GM10266 (cell line): ENCODE measurements around the gene GP1BB.
"Not testable (repeated sequence)": the region's sequence is repeated elsewhere in the genome, so short reads cannot be mapped to it uniquely, and the experiment has no call there.

Source experiments
- DNase-seq: peaks from one replicate; pipeline ENCODE4 v3.0.0; 2012; ENCODE audit errors: extremely low spot score
- CTCF ChIP-seq: IDR thresholded peaks from 2 replicates; pipeline ENCODE4 v1.5.1; 2012; ENCODE audit warnings: mild to moderate bottlenecking, low read depth; ENCODE audit not compliant: control insufficient read depth, insufficient read depth; ENCODE audit errors: missing control alignments

The GP1BB gene

GRCh38 chr22:19694696-19695095 is 28.6 kb upstream of the GP1BB start:
- DNase-seq: no peak
- TF ChIP-seq CTCF: no peak

GRCh38 chr22:19696504-19697276 is 26.6 kb upstream of the GP1BB start:
- TF ChIP-seq CTCF: no peak
- no peak for DNase-seq

GRCh38 chr22:19697871-19698270 is 25.5 kb upstream of the GP1BB start:
- not testable (repeated sequence) for DNase-seq

GRCh38 chr22:19700790-19701419 is 22.4 kb upstream of the GP1BB start:
- DNase-seq: no peak
- no peak for TF ChIP-seq CTCF

GRCh38 chr22:19701420-19702145 is 21.8 kb upstream of the GP1BB start:
- DNase-seq: no peak
- TF ChIP-seq CTCF: no peak

- DNase-seq: no peak
Measured at GRCh38 chr22:19703869-19704268, 19.5 kb upstream of the GP1BB start.

More at GRCh38 chr22:19703869-19704268, 19.5 kb upstream of the GP1BB start:
- no peak for TF ChIP-seq CTCF
